Choroid plexus epithelial cell (primary cell): Measurements from ENCODE around the gene MYH10.

Experiments
- DNase-seq: peaks from one replicate; pipeline ENCODE4 v3.0.0-alpha.2; 2010; ENCODE audit warnings: low read depth
- H3K4me3 ChIP-seq: 2 replicates; pipeline ENCODE4 v1.5.1; 2011; ENCODE audit warnings: low read depth, mild to moderate bottlenecking, control low read depth, low read length, moderate library complexity
- TF ChIP-seq, protein P1 (sequence below): conservative IDR thresholded peaks from 2 replicates; pipeline ENCODE4 v1.5.1; 2011; ENCODE audit warnings: low read depth, mild to moderate bottlenecking, control low read depth, inconsistent platforms, low read length, moderate library complexity

The MYH10 gene

GRCh38 chr17:8441690-8442089 is 188.8 kb downstream of the MYH10 start:
- no peak overlapping the region for H3K4me3 ChIP-seq
- TF ChIP-seq, protein P1, sequence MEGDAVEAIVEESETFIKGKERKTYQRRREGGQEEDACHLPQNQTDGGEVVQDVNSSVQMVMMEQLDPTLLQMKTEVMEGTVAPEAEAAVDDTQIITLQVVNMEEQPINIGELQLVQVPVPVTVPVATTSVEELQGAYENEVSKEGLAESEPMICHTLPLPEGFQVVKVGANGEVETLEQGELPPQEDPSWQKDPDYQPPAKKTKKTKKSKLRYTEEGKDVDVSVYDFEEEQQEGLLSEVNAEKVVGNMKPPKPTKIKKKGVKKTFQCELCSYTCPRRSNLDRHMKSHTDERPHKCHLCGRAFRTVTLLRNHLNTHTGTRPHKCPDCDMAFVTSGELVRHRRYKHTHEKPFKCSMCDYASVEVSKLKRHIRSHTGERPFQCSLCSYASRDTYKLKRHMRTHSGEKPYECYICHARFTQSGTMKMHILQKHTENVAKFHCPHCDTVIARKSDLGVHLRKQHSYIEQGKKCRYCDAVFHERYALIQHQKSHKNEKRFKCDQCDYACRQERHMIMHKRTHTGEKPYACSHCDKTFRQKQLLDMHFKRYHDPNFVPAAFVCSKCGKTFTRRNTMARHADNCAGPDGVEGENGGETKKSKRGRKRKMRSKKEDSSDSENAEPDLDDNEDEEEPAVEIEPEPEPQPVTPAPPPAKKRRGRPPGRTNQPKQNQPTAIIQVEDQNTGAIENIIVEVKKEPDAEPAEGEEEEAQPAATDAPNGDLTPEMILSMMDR = no peak
- DNase-seq = no peak

DNA sequence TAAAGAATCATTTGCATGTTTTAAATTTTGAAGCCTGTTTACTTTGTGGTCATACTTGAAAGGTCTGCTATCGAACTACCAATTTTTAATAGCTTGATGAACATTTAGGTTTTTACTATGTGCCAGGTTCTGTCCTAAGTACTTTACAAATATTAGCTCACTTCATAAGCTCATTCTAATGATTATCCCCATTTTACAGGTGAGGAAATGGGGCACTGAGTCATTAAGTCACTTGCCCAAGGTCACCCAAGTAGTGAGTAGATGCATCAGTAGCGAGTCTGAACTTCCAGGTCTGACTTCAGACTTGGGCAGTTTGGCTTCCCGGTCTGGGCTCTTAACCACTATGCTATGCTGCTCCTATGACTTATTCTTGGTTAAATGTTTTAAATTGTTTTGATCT is 190.8 kb downstream of the MYH10 start:
- no peak for DNase-seq
- no peak overlapping the region for H3K4me3 ChIP-seq
- TF ChIP-seq, protein P1 = no peak

GRCh38 chr17:8438441-8438840 is 192.1 kb downstream of the MYH10 start:
- TF ChIP-seq, protein P1 = no peak
- H3K4me3 ChIP-seq = no peak overlapping the region
- DNase-seq = no peak

- DNase-seq = peak; percentile 25
- TF ChIP-seq, protein P1 = no peak
- peak overlapping the region; percentile 98 for H3K4me3 ChIP-seq
These were observed 193.7 kb downstream of the MYH10 start for GRCh38 chr17:8436844-8437171.

DNA sequence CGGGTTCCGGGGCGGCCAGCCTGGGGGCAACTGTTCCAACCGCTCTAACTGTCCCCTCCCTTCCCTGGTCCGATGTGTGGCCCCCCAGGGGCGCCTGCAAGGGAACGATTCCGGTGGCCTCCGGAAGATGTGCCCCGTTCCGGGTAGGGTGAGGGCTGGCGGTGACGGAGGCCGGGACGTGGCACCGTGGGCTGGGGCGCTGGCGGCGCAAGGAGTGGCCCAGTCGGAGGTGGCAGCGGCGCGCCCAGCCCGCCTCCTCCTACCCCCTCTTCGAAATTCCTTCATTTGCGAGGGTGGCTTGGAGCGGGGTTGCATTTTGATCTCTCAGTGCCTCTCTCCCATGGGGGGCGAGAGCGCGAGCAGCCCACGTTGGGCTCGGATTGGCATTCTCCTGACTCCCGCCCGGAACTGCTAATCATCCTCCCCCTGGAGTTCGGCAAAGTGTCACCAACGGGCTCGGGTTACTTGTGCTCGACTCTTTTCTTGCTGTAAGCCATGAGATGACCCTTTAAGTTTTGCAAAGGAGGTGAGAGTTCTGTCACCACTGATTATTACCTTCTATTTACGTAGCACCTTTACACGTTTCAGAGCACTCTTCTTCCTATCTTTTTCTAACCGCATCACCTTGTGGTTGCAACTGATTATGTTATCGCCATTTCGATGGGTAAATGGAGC is 194.2 kb downstream of the MYH10 start:
- peak overlapping the region; percentile 98 for H3K4me3 ChIP-seq
- TF ChIP-seq, protein P1 = no peak
- peak; percentile 56 for DNase-seq

- TF ChIP-seq, protein P1 = no peak
- H3K4me3 ChIP-seq = peak within 1 kb of the TSS; percentile 98
- DNase-seq = peak; percentile 99
These were observed 195.0 kb downstream of the MYH10 start, which contains the start of gene NDEL1 for GRCh38 chr17:8435245-8436168. NDEL1 (plus strand) TSS chr17:8435884; CDS start chr17:8444272, 8,388 bp downstream.
